Measurements from ENCODE around the gene CTNNA1.

DNA sequence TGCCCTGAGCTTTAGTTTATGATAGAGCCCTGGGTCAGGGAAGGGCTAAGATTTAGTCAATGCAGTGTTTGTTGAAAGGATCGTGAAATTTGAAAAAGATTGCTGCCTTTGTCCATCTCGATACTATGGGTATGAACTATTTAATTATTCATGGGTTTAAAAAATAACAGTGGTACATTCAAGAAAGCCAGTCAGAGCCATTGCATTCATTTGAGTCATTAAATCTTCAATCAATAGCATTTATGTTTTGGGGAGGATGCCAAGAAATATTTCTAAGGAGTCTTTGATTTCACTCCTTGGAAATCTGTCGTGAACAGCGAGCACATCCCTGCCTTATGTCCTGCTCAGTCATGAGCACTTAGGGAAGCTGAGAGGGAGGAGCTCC is 176.3 kb downstream of the CTNNA1 start:
- TF ChIP-seq, protein P1, sequence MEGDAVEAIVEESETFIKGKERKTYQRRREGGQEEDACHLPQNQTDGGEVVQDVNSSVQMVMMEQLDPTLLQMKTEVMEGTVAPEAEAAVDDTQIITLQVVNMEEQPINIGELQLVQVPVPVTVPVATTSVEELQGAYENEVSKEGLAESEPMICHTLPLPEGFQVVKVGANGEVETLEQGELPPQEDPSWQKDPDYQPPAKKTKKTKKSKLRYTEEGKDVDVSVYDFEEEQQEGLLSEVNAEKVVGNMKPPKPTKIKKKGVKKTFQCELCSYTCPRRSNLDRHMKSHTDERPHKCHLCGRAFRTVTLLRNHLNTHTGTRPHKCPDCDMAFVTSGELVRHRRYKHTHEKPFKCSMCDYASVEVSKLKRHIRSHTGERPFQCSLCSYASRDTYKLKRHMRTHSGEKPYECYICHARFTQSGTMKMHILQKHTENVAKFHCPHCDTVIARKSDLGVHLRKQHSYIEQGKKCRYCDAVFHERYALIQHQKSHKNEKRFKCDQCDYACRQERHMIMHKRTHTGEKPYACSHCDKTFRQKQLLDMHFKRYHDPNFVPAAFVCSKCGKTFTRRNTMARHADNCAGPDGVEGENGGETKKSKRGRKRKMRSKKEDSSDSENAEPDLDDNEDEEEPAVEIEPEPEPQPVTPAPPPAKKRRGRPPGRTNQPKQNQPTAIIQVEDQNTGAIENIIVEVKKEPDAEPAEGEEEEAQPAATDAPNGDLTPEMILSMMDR (IDR thresholded peaks at IDR 0.05): no peak
- TF ChIP-seq POLR2A (IDR thresholded peaks at IDR 0.05): no peak

All from right lobe of liver (tissue), 4 donors.